ENCODE results near the gene S1PR4.

DNA sequence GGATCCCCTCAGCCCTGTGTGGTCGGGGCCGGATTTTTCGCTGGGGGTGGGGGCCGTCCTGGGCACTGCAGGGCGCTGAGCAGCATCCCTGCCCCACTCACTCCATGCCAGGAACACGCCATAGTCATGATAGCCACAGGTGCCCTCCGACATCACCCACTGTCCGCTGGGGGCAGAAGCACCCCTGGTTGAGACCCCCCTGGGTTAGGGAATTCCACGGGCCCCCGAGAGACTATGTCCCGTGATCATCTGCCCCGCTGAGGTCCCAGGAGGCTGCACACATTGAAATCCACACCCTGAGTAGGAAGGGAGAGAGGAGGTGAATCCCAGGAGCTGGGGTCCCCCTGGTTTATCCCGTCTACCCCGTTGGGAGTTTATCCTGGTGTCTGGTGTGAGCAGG is 23.3 kb downstream of the S1PR4 start:
- TF ChIP-seq NR3C1 (CRISPR knock-in tag; IDR thresholded peaks at IDR 0.05) (no peak), ZNF432 (CRISPR knock-in tag; IDR thresholded peaks at IDR 0.05; ENCODE audit: borderline replicate concordance) (no peak), SMAD3 (CRISPR knock-in tag; IDR thresholded peaks at IDR 0.05) (no peak)

All from HepG2 (cell line).